HEK293T (cell line): ENCODE results near the gene AMBP.

Experiments used
- CTCF ChIA-PET: fragments of 350-600 bp; formaldehyde crosslinking; extraction: SDS; loops from one replicate; lab custom pipeline; 2021; ENCODE audit warnings: antibody characterized with exemption, inconsistent platforms; lab: Yijun Ruan, JAX
- POLR2A ChIA-PET: fragments of 350-600 bp; formaldehyde crosslinking; extraction: SDS; loops from one replicate; lab custom pipeline; 2020; ENCODE audit warnings: antibody characterized with exemption, inconsistent platforms; lab: Yijun Ruan, JAX
- DNase-seq: peaks from one replicate; pipeline ENCODE4 v3.0.0; 2012; ENCODE audit warnings: mixed read lengths; ENCODE audit errors: extremely low spot score
- ARNT ChIP-seq: fragments of 450-650 bp; IDR thresholded peaks from 2 replicates; pipeline ENCODE4 v1.6.1; 2017; ENCODE audit warnings: mild to moderate bottlenecking
- BHLHE40 ChIP-seq: fragments of 450-650 bp; IDR thresholded peaks from 2 replicates; pipeline ENCODE4 v1.6.1; 2016; ENCODE audit warnings: mild to moderate bottlenecking, moderate library complexity, borderline replicate concordance
- CTBP1 ChIP-seq: fragments of 450-650 bp; IDR thresholded peaks from 2 replicates; pipeline ENCODE4 v1.6.1; 2016; ENCODE audit warnings: borderline replicate concordance
- ELF4 ChIP-seq: fragments of 450-650 bp; IDR thresholded peaks from 2 replicates; pipeline ENCODE4 v1.6.1; 2017; ENCODE audit warnings: antibody characterized with exemption
- FOXA1 ChIP-seq: fragments of 450-650 bp; IDR thresholded peaks from 2 replicates; pipeline ENCODE4 v1.6.1; 2016; ENCODE audit warnings: mild to moderate bottlenecking
- FOXK2 ChIP-seq: fragments of 450-650 bp; IDR thresholded peaks from 2 replicates; pipeline ENCODE4 v1.6.1; 2016; ENCODE audit warnings: mild to moderate bottlenecking
- FOXM1 ChIP-seq: fragments of 450-650 bp; IDR thresholded peaks from 2 replicates; pipeline ENCODE4 v1.6.1; 2017; ENCODE audit warnings: mild to moderate bottlenecking, borderline replicate concordance
- HDGF ChIP-seq: fragments of 450-650 bp; IDR thresholded peaks from 2 replicates; pipeline ENCODE4 v1.6.1; 2017; ENCODE audit warnings: antibody characterized with exemption, borderline replicate concordance
- L3MBTL2 ChIP-seq: fragments of 450-650 bp; conservative IDR thresholded peaks from 2 replicates; pipeline ENCODE4 v1.6.1; 2016; ENCODE audit warnings: mild to moderate bottlenecking
- LEF1 ChIP-seq: fragments of 450-650 bp; IDR thresholded peaks from 2 replicates; pipeline ENCODE4 v1.6.1; 2017; ENCODE audit warnings: mild to moderate bottlenecking, borderline replicate concordance
- NFRKB ChIP-seq: fragments of 450-650 bp; IDR thresholded peaks from 2 replicates; pipeline ENCODE4 v1.6.1; 2016; ENCODE audit warnings: mild to moderate bottlenecking, moderate library complexity
- SP1 ChIP-seq: fragments of 450-650 bp; IDR thresholded peaks from 2 replicates; pipeline ENCODE4 v1.6.1; 2017
- SUZ12 ChIP-seq: fragments of 450-650 bp; IDR thresholded peaks from 2 replicates; pipeline ENCODE4 v1.6.1; 2016; ENCODE audit warnings: mild to moderate bottlenecking
- TARDBP ChIP-seq: fragments of 450-650 bp; IDR thresholded peaks from 2 replicates; pipeline ENCODE4 v1.6.1; 2016
- ZNF384 ChIP-seq: fragments of 450-650 bp; IDR thresholded peaks from 2 replicates; pipeline ENCODE4 v1.6.1; 2016
- TF ChIP-seq, protein P1 (sequence below): fragments of 450-650 bp; IDR thresholded peaks from 2 replicates; pipeline ENCODE4 v1.6.1; 2016

AMBP gene

DNA sequence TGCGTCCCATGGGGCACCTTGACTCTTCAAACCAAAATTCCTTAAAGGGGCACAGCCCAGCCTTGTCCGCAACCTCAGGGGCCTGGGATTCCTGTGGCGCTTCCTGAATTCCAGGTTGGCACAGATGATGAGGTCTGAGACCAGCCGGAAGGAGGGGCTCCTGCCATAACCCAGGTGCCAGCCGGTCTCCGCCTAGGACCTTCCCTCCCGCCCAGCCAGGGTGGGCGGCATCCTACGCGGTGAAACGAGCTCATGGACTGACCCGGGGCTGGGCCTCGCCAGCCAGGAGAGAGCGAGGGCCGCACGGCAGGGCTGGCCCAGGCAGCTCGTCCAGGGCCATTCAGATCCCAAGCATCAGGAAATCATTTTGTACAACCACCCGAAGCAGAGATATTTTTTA is 23.0 kb downstream of the AMBP start:
- ChIA-PET POLR2A (no interaction called here), CTCF (no interaction called here)
- no peak for DNase-seq
- TF ChIP-seq NFRKB: no peak
- TF ChIP-seq CTBP1: no peak
- TF ChIP-seq ARNT: no peak
- TF ChIP-seq, protein P1, sequence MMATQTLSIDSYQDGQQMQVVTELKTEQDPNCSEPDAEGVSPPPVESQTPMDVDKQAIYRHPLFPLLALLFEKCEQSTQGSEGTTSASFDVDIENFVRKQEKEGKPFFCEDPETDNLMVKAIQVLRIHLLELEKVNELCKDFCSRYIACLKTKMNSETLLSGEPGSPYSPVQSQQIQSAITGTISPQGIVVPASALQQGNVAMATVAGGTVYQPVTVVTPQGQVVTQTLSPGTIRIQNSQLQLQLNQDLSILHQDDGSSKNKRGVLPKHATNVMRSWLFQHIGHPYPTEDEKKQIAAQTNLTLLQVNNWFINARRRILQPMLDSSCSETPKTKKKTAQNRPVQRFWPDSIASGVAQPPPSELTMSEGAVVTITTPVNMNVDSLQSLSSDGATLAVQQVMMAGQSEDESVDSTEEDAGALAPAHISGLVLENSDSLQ: no peak
- TF ChIP-seq ELF4: no peak

DNA sequence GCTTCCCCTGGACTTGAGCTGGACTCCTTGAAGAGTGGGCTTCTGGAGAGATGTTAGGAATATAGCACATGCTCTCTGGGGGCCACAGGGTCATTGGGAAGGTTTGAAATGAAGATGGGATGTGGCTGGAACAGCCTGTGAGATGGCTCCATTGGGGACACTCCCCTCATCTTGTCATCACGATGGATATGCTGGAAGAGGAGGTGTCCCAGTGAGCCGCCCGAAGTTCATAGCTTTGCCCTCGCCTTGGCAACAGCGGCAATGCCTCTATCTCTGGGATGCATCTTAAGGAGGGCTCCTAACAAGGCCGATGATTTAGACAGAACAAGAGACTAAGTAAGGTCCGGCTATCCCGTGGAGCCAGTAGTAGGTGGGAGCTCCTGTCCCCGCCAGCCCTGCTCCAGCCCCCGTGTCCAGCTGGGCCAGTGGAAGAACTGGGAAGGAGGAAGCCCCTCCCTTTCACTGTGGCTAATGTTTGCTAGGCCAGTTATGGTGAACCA is 23.9 kb downstream of the AMBP start:
- no peak for DNase-seq
- no peak for TF ChIP-seq L3MBTL2
- no peak for TF ChIP-seq BHLHE40
- TF ChIP-seq LEF1: no peak
- TF ChIP-seq CTBP1: no peak
- no peak for TF ChIP-seq FOXM1
- no peak for TF ChIP-seq SUZ12
- no peak for TF ChIP-seq TARDBP
- TF ChIP-seq ZNF384: no peak
- no peak for TF ChIP-seq ELF4
- ChIA-PET POLR2A (no interaction called here), CTCF (no interaction called here)

DNA sequence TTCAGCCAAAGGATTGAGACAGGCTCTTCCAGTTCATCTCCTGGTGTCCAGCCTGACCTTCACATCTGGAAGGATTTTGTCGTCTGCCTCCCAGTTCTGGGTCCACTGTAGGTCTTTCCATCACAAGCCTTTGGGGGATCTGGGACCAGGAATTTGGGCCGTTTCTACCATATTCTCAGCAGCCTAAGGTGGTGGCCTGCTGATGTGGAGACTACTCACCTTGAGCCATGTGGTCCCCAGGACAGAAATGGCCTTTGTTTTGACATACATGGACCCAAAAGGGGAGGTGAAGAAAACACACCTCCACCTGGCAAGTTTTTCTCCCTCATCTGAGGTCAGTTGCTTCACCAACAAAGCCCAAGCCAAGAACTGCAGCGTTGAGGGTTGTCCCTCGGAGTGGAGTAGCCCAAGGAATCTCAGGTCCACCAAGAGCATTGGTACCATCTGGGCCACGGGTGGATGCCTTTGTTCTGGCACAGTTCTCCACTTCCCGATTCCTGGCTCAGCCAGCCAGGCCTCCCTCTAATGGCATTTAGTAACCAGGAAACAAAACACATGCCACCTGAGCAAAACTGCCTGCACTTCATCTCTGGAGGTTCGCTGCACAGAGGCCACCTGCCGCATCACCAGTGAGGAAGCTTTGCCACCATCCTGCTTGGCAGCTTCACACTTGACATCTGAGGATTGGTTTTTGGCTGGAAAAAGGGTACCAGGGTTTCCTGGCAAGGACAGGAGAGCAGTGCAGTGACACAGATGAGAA is 24.7 kb downstream of the AMBP start:
- POLR2A ChIA-PET: no interaction called here
- TF ChIP-seq HDGF (no peak), CTBP1 (no peak), SP1 (no peak)
- no peak for DNase-seq
- CTCF ChIA-PET: interaction anchor here (0.6 kb wide), 1 partner anchor 282 kb away, joined by 6 read pairs; no protein-coding TSS in a partner anchor

DNA sequence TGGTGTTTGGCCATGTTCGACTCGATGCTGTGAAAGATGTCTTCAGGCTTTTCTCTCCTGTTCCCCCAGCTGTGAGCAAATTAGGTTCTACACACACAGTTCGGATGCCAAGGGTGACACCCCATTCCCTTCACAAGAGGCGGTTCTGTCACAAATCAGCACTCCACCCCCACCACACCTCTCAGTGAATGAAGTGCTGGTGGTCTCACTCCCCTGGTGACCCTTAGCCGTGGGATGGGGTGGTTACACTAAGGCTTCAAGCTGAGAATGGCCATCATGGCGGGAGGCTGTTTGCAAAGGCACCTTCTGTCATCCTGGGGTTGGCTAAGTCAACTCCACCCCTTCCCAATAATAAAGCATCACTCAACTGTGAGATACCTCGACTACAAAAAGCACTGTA is 26.4 kb downstream of the AMBP start:
- no peak for TF ChIP-seq SUZ12
- no peak for TF ChIP-seq L3MBTL2
- TF ChIP-seq TARDBP: no peak
- no peak for TF ChIP-seq NFRKB
- TF ChIP-seq HDGF: no peak
- TF ChIP-seq BHLHE40: no peak
- TF ChIP-seq FOXK2: no peak
- TF ChIP-seq FOXM1: no peak
- no peak for TF ChIP-seq FOXA1
- no peak for TF ChIP-seq CTBP1
- TF ChIP-seq, protein P1: no peak
- TF ChIP-seq ARNT: no peak
- TF ChIP-seq ZNF384: no peak
- no peak for TF ChIP-seq ELF4
- no peak for TF ChIP-seq LEF1
- no peak for TF ChIP-seq SP1
- ChIA-PET CTCF (no interaction called here), POLR2A (no interaction called here)
- DNase-seq: no peak

DNA sequence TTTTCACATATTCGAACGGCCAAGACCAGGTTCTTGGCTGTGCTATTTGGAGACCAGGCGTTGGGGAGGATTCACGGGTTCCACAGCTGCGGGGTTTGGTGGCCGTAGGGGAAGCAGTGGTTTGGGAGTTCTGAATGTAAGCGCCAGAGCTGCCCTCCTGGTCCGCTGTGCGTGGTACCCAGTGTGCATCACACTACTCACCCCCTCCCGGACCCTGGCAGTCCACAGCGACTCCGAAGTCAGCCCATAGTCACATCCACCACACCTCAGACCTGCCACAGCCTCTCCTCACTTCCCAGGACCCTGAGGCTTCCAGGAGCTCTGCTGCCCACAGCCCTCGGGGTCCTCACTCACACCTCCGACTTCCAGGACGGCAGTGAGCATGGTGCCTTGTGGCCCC is 26.8 kb downstream of the AMBP start:
- ChIA-PET POLR2A (no interaction called here), CTCF (no interaction called here)
- no peak for DNase-seq
- TF ChIP-seq ZNF384 (no peak), SP1 (no peak), TARDBP (no peak), FOXK2 (no peak), ARNT (no peak), CTBP1 (no peak), SUZ12 (no peak), FOXM1 (no peak), HDGF (no peak), ELF4 (no peak), L3MBTL2 (no peak), BHLHE40 (no peak), LEF1 (no peak), NFRKB (no peak), FOXA1 (no peak)
- TF ChIP-seq, protein P1: no peak

DNA sequence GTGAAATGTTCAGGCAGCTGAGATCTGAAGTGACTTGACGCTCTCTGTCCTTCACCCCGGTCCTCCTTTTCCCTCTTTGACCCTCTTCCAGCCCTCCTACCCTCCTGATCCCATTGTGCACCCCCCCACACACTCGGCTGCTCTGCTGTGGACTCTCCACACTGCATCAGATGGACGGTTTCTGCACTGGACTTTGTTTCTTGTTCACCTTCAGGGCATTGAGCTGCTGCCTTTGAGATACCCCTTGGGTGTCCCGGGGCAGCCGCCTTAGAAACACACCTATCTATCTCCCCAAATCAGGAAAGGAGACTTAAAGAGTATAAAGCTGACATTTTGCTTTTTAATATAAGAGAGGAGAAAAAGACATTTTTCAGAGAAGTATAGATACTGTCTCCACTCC is 27.5 kb downstream of the AMBP start:
- no peak for DNase-seq
- TF ChIP-seq FOXA1 (no peak), CTBP1 (no peak), SUZ12 (no peak), ARNT (no peak), HDGF (no peak), TARDBP (no peak), ZNF384 (no peak), L3MBTL2 (no peak), NFRKB (no peak), FOXK2 (no peak), BHLHE40 (no peak)
- POLR2A ChIA-PET: no interaction called here
- CTCF ChIA-PET: no interaction called here

DNA sequence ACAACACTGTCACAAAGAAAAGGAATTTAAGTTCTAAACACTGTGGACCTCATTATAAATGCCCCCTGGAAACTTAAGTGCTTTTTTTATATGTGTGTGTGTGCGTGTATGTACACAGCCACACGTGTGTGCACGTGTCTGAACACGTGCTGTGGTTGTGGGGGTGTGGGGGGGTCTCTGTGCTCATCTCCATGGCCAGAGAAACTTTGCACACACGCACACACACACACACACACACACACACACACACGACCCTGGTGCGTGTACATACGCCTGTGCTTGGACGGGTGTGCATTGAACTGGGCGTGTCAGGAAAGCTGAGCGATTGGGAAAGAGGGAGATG is 27.9 kb downstream of the AMBP start:
- no peak for TF ChIP-seq LEF1
- TF ChIP-seq, protein P1: no peak
- TF ChIP-seq TARDBP: no peak
- no peak for TF ChIP-seq FOXK2
- no peak for TF ChIP-seq HDGF
- TF ChIP-seq CTBP1: no peak
- no peak for TF ChIP-seq NFRKB
- TF ChIP-seq ARNT: no peak
- no peak for TF ChIP-seq FOXM1
- no peak for TF ChIP-seq L3MBTL2
- no peak for TF ChIP-seq ZNF384
- no peak for TF ChIP-seq SP1
- no peak for TF ChIP-seq BHLHE40
- TF ChIP-seq SUZ12: no peak
- no peak for TF ChIP-seq ELF4
- no peak for TF ChIP-seq FOXA1
- DNase-seq: no peak
- CTCF ChIA-PET: no interaction called here
- POLR2A ChIA-PET: no interaction called here
